VCaP (cell line): ENCODE data around the gene CYFIP1.

Source experiments
- H3K27ac ChIP-seq: fragments of 450-650 bp; 2 replicates; pipeline ENCODE4 v1.5.1; 2017
- TF ChIP-seq, protein P1 (sequence below): fragments of 450-650 bp; conservative IDR thresholded peaks from 2 replicates; pipeline ENCODE4 v1.5.1; 2017; ENCODE audit warnings: mild to moderate bottlenecking, moderate library complexity

Gene CYFIP1

DNA sequence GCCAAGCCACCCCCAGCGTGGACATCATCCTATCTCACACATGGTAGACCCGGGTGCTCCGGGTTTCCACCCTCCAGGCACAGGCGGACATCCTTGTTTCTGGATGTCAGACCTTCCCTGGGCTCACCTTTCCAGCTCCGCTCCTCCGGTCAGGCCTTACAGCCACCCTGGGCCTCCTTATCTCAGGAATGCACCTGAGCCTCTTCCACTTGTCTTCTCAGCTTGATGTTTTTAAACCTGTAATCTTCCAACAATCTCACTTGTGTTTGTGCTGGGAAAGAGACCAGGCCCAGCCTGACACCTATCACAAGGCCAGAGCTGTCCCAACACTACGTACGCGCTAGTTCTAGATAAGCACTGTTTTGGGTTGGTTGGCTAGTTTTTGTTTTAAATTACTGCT, 87.8 kb downstream of the CYFIP1 start:
- TF ChIP-seq, protein P1, sequence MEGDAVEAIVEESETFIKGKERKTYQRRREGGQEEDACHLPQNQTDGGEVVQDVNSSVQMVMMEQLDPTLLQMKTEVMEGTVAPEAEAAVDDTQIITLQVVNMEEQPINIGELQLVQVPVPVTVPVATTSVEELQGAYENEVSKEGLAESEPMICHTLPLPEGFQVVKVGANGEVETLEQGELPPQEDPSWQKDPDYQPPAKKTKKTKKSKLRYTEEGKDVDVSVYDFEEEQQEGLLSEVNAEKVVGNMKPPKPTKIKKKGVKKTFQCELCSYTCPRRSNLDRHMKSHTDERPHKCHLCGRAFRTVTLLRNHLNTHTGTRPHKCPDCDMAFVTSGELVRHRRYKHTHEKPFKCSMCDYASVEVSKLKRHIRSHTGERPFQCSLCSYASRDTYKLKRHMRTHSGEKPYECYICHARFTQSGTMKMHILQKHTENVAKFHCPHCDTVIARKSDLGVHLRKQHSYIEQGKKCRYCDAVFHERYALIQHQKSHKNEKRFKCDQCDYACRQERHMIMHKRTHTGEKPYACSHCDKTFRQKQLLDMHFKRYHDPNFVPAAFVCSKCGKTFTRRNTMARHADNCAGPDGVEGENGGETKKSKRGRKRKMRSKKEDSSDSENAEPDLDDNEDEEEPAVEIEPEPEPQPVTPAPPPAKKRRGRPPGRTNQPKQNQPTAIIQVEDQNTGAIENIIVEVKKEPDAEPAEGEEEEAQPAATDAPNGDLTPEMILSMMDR = no peak

DNA sequence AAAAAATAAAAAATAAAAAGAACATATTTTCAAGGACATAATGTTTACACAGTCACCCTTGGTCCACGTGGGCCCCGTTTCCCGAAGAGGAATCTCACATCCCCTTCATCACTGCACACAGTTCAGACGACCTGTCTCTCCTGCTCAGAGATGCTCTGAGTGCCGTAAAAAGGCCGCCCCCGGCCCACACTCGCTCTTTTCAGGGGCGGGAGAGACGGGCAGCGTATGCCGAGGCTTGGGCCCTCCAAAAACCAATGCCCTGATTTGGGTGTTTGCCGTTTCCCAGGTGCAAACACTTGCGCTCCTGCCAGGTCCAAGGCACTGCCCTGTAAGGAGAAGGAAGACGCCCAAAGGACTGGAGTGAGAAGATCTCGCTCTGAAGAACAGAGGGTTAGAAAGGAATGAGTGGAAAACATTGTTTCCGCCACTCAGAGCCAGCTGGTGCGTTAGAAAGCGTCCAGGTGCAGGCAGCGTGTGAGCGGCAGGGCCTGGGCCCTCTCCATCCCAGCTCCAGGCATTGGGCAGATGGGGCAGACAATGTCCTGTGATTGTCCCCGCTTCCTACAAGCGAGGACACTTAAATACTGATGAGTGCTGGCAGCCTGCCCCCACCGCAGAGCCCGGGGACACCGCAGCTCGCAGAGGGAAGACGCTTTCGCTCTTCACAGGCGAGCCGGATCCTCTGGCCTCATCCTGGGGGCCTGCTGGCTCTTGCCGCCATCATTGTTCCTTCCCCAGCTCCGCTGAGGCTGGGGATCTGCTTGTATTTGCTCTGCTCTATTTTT, 88.5 kb downstream of the CYFIP1 start:
- TF ChIP-seq, protein P1 = no peak

More for the DNA sequence above, 87.8 kb downstream of the CYFIP1 start:
- H3K27ac ChIP-seq = no peak overlapping the region

GRCh38 chr15:22890296-22890695, 89.9 kb downstream of the CYFIP1 start:
- TF ChIP-seq, protein P1 = no peak
- no peak overlapping the region for H3K27ac ChIP-seq

More for the DNA sequence above, 88.5 kb downstream of the CYFIP1 start:
- H3K27ac ChIP-seq = no peak overlapping the region

DNA sequence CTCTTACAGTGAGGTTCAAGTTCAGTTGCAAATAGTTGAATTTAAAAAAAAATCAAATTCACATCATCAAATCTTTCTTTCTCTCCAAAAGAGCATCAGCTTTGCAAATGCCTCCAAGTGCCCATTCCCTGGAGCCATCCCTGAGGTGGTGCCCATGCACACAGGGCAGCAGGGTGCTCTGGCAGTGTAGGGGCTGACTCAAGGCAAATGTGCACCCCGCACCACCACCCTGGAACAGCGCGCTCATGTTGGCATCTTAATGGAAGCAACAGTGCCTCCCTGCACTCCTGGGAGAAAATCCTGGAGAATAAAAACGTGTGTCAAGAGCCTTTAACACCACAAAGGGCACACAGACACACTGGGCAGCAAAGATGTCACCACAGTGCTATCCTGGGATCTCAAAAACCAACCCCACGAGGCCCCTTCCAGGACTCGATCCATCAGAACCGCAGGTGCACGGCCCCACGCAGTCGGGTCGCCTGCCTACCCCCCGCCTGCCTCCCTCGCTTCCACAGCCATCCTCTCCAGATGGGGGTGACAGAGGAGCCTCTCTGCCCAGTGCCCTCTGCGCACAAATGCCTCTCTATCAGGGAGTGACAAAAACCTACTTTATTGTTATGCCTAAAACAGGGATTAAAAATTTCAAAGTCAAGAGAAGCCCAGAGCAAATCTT, 90.9 kb downstream of the CYFIP1 start:
- H3K27ac ChIP-seq = no peak overlapping the region
- TF ChIP-seq, protein P1 = no peak

DNA sequence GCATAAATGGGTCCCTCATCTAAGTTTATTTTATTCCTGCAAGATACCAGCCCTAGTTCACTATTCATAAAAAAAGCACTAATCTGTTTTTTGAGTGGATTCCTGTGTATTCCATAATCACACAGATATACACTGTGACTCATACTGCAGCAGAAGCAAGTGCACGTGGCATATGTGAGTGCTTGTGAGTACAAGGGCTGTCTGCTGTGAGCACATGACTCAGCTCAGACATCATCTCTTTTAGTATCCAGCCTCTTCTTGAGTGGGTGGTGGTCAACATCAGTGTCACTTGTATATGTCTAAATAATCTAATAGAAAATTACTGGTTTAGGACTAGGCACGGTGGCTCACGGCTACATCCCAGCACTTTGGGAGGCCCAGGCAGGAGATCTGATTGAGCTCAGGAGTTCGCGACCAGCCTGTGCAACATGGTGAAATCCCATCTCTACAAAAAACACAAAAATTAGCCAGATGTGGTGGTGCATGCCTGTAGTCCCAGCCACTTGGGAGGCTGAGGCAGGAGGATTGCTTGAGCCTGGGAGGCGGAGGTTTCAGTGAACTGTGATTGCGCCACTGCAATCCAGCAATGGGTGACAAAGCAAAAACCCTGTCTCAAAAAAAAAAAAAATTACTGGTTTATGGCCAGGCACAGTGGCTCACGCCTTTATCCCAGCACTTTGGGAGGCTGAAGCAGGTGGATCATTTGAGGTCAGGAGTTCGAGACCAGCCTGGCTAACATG, 91.9 kb downstream of the CYFIP1 start:
- TF ChIP-seq, protein P1 = no peak
- no peak overlapping the region for H3K27ac ChIP-seq

- no peak overlapping the region for H3K27ac ChIP-seq
- TF ChIP-seq, protein P1 = no peak
These were observed 92.8 kb downstream of the CYFIP1 start for GRCh38 chr15:22887157-22887951.
